Body of pancreas (tissue), 4 donors: ENCODE data around the gene THSD7A. TPM values are rescaled to one million over a fixed set of nuclear protein-coding genes. Genes with fewer than 3 reads are reported as not detected.

Experiments used
- ATAC-seq: fragments of 150-250 bp; one replicate; pipeline ENCODE4 v1.9.1; 2016
- DNase-seq, 4 donors: peaks; one replicate each; pipeline ENCODE4 v3.0.0-alpha.2; 2019
- H3K27ac ChIP-seq, 4 donors: fragments of 200-600 bp; sonication (generic); 1 replicate in 3 of 4; 2 replicates in 1 of 4; pipeline versions ENCODE4 v1.5.1 to v1.6.1; 2016 to 2019; ENCODE audit warnings: mild to moderate bottlenecking in 1 of 4, mixed read lengths in 1 of 4, moderate library complexity in 1 of 4
- H3K27me3 ChIP-seq, 2 donors: fragments of 200-600 bp; sonication (generic); one replicate each; pipeline ENCODE4 v1.6.0; 2016; ENCODE audit warnings: mild to moderate bottlenecking in 1 of 2
- H3K36me3 ChIP-seq, 2 donors: fragments of 200-600 bp; sonication (generic); replicated peaks in 1 of 2; 2 replicates each; pipeline ENCODE4 v1.5.1; 2016; ENCODE audit warnings: low read depth in 2 of 2; ENCODE audit not compliant: insufficient read depth in 1 of 2
- H3K4me1 ChIP-seq: fragments of 200-600 bp; sonication (generic); one replicate; pipeline ENCODE4 v1.6.0; 2016
- H3K4me3 ChIP-seq, 2 donors: fragments of 200-600 bp; sonication (generic); 1 replicate in 1 of 2; 2 replicates in 1 of 2; pipeline ENCODE4 v1.5.1; 2016 to 2019
- H3K9me3 ChIP-seq, 3 donors: fragments of 200-600 bp; sonication (generic); 1 replicate in 2 of 3; 2 replicates in 1 of 3; pipeline ENCODE4 v1.5.1; 2016
- CTCF ChIP-seq, 7 experiments: fragments of 450-650 bp in 4 of 7; fragments of 200-600 bp in 3 of 7; sonication (generic) in 3 of 7; IDR thresholded peaks; one replicate each; pipeline ENCODE4 v1.5.1; 2016 to 2019; ENCODE audit warnings: antibody characterized with exemption in 7 of 7
- POLR2A ChIP-seq, 3 donors: fragments of 450-650 bp; IDR thresholded peaks; one replicate each; pipeline ENCODE4 v1.6.1; 2016; ENCODE audit warnings: antibody characterized with exemption in 3 of 3, mild to moderate bottlenecking in 2 of 3
- WGBS, 2 donors: methylation state at CpG; one replicate each; pipeline ENCODE4 v1.1.5; 2017; 5-methylcytosine and 5-hydroxymethylcytosine counted together
- intact Hi-C: fragments of 100-400 bp; cut with DNase I; formaldehyde crosslinking; loops from one replicate; pipeline ENCODE4 v1.15.1; 2023
- total RNA-seq, 2 donors: library from RNA; depleted of rRNA; stranded (reverse); fragments of >200 nt; gene quantifications; one replicate each; pipeline ENCODE4 v1.1.0, GENCODE V29; 2016

THSD7A gene
- total RNA-seq, 2 donors from 2014 or later = 0.66 to 7.0 TPM

- no peak overlapping the region for H3K4me3 ChIP-seq
- no peaks in the 10 kb centered on the region for H3K9me3 ChIP-seq
- no peak overlapping the region for H3K27ac ChIP-seq
- TF ChIP-seq POLR2A (IDR thresholded peaks at IDR 0.05) (no peak), CTCF (IDR thresholded peaks at IDR 0.05) (no peak)
- 70 to 88% methylated on average over 1 of the region's 1 CpG for WGBS, 2 donors
- H3K36me3 ChIP-seq = no peaks in the 10 kb centered on the region
- no peaks in the 10 kb centered on the region for H3K4me1 ChIP-seq
- DNase-seq = no peak
- intact Hi-C loops = no loop called here
- ATAC-seq = no peak
- H3K27me3 ChIP-seq = no peaks in the 10 kb centered on the region
Measured at GRCh38 chr7:11746591-11746990, 85.4 kb downstream of the THSD7A start.

GRCh38 chr7:11743548-11743947, 88.5 kb downstream of the THSD7A start:
- WGBS, 2 donors = 97% methylated on average over 1 of the region's 1 CpG
- intact Hi-C loops = no loop called here
- TF ChIP-seq CTCF (IDR thresholded peaks at IDR 0.05) (no peak), POLR2A (IDR thresholded peaks at IDR 0.05) (no peak)
- Histone ChIP-seq H3K9me3 (no peaks in the 10 kb centered on the region), H3K36me3 (no peaks in the 10 kb centered on the region), H3K27me3 (no peaks in the 10 kb centered on the region), H3K4me1 (no peaks in the 10 kb centered on the region), H3K4me3 (no peak overlapping the region), H3K27ac (no peak overlapping the region)
- DNase-seq (no peak), ATAC-seq (no peak)

GRCh38 chr7:11743016-11743415, 89.0 kb downstream of the THSD7A start:
- Histone ChIP-seq H3K4me1 (no peaks in the 10 kb centered on the region), H3K4me3 (no peak overlapping the region), H3K27me3 (no peaks in the 10 kb centered on the region), H3K9me3 (no peaks in the 10 kb centered on the region), H3K27ac (no peak overlapping the region), H3K36me3 (no peaks in the 10 kb centered on the region)
- ATAC-seq (no peak), DNase-seq (no peak)
- intact Hi-C loops = no loop called here
- TF ChIP-seq CTCF (IDR thresholded peaks at IDR 0.05) (no peak), POLR2A (IDR thresholded peaks at IDR 0.05) (no peak)
- 62 to 72% methylated on average over 3 of the region's 3 CpGs for WGBS, 2 donors

GRCh38 chr7:11742496-11742895, 89.5 kb downstream of the THSD7A start:
- H3K4me1 ChIP-seq = no peaks in the 10 kb centered on the region
- DNase-seq (no peak), ATAC-seq (no peak)
- 7 to 12% methylated on average over 1 of the region's 1 CpG for WGBS, 2 donors
- no peaks in the 10 kb centered on the region for H3K36me3 ChIP-seq
- no peaks in the 10 kb centered on the region for H3K27me3 ChIP-seq
- H3K9me3 ChIP-seq = no peaks in the 10 kb centered on the region
- TF ChIP-seq CTCF (IDR thresholded peaks at IDR 0.05) (no peak), POLR2A (IDR thresholded peaks at IDR 0.05) (no peak)
- H3K4me3 ChIP-seq = no peak overlapping the region
- H3K27ac ChIP-seq = no peak overlapping the region
- intact Hi-C loops = no loop called here

- no peaks in the 10 kb centered on the region for H3K27me3 ChIP-seq
- H3K36me3 ChIP-seq = no peaks in the 10 kb centered on the region
- DNase-seq = no peak
- H3K27ac ChIP-seq = no peak overlapping the region
- no peak overlapping the region for H3K4me3 ChIP-seq
- ATAC-seq = no peak
- no peaks in the 10 kb centered on the region for H3K9me3 ChIP-seq
- no peak for TF ChIP-seq POLR2A (IDR thresholded peaks at IDR 0.05)
- no peak for TF ChIP-seq CTCF (IDR thresholded peaks at IDR 0.05)
- H3K4me1 ChIP-seq = no peaks in the 10 kb centered on the region
- intact Hi-C loops = no loop called here
Measured at GRCh38 chr7:11737723-11738122, 94.3 kb downstream of the THSD7A start.
